ENCODE data around the gene FRMD1.
"Not testable (repeated sequence)": the region's sequence is repeated elsewhere in the genome, so short reads cannot be mapped to it uniquely, and the experiment has no call there.

Gene FRMD1

GRCh38 chr6:168093634-168094033 lies 14.6 kb upstream of the FRMD1 start:
- no peak for DNase-seq

- DNase-seq: no peak
Measured at GRCh38 chr6:168093071-168093505, 14.1 kb upstream of the FRMD1 start.

GRCh38 chr6:168092541-168092940 lies 13.5 kb upstream of the FRMD1 start:
- DNase-seq: no peak

GRCh38 chr6:168091381-168092264 lies 12.6 kb upstream of the FRMD1 start:
- DNase-seq: no peak

- no peak for DNase-seq
Measured at GRCh38 chr6:168090706-168091105, 11.7 kb upstream of the FRMD1 start.

- no peak for DNase-seq
Measured at GRCh38 chr6:168090064-168090690, 11.2 kb upstream of the FRMD1 start.

- DNase-seq: no peak
Measured at GRCh38 chr6:168089186-168090063, 10.4 kb upstream of the FRMD1 start.

- DNase-seq: no peak
Measured at GRCh38 chr6:168088161-168089053, 9.4 kb upstream of the FRMD1 start.

- DNase-seq: no peak
Measured at GRCh38 chr6:168087436-168088160, 8.6 kb upstream of the FRMD1 start.

GRCh38 chr6:168086616-168087015 lies 7.6 kb upstream of the FRMD1 start:
- no peak for DNase-seq

GRCh38 chr6:168086066-168086465 lies 7.1 kb upstream of the FRMD1 start:
- DNase-seq: no peak

GRCh38 chr6:168084465-168085160 lies 5.6 kb upstream of the FRMD1 start:
- no peak for DNase-seq

GRCh38 chr6:168083514-168083885 lies 4.5 kb upstream of the FRMD1 start:
- no peak for DNase-seq

GRCh38 chr6:168082860-168083513 lies 4.0 kb upstream of the FRMD1 start:
- DNase-seq: no peak

GRCh38 chr6:168081858-168082546 lies 3.0 kb upstream of the FRMD1 start:
- DNase-seq: no peak

- no peak for DNase-seq
Measured at GRCh38 chr6:168080393-168081077, 1.5 kb upstream of the FRMD1 start.

- DNase-seq: no peak
Measured at GRCh38 chr6:168078175-168078942, 653 bp downstream of the FRMD1 start.

- DNase-seq: not testable (repeated sequence)
Measured at GRCh38 chr6:168077401-168077800, 1.6 kb downstream of the FRMD1 start.
